Testis (tissue), 3 donors: ENCODE data around the gene CD177. TPM values are rescaled to one million over a fixed set of nuclear protein-coding genes. Genes with fewer than 3 reads are reported as not detected.

Experiments
- DNase-seq: peaks from one replicate; pipeline ENCODE4 v3.0.0-alpha.2; 2019
- H3K27ac ChIP-seq, 2 donors: fragments of 200-600 bp; sonication (generic); one replicate each; pipeline ENCODE4 v1.5.1; 2019
- H3K27me3 ChIP-seq: fragments of 200-600 bp; sonication (generic); one replicate; pipeline ENCODE4 v1.5.1; 2019
- H3K36me3 ChIP-seq: fragments of 200-600 bp; sonication (generic); one replicate; pipeline ENCODE4 v1.5.1; 2017; ENCODE audit warnings: low read depth; ENCODE audit errors: missing control alignments
- H3K4me1 ChIP-seq: fragments of 200-600 bp; sonication (generic); one replicate; pipeline ENCODE4 v1.5.1; 2019
- H3K4me3 ChIP-seq, 2 donors: fragments of 200-600 bp; sonication (generic); one replicate each; pipeline ENCODE4 v1.5.1; 2017 to 2019
- H3K9me3 ChIP-seq: fragments of 200-600 bp; sonication (generic); one replicate; pipeline ENCODE4 v1.5.1; 2017
- CTCF ChIP-seq, 3 experiments: fragments of 450-650 bp in 2 of 3; fragments of 200-600 bp in 1 of 3; sonication (generic) in 1 of 3; IDR thresholded peaks; one replicate each; pipeline ENCODE4 v1.5.1; 2016 to 2019; ENCODE audit warnings: antibody characterized with exemption in 3 of 3, mild to moderate bottlenecking in 2 of 3, moderate library complexity in 1 of 3
- POLR2A ChIP-seq: fragments of 450-650 bp; IDR thresholded peaks from one replicate; pipeline ENCODE4 v1.6.1; 2017; ENCODE audit warnings: antibody characterized with exemption, mild to moderate bottlenecking, moderate library complexity
- WGBS, 2 donors: methylation state at CpG; one replicate each; pipeline ENCODE4 v1.1.5; 2018; 5-methylcytosine and 5-hydroxymethylcytosine counted together
- intact Hi-C: fragments of 100-400 bp; cut with DNase I; formaldehyde crosslinking; loops from one replicate; pipeline ENCODE4 v1.15.1; 2023; ENCODE audit warnings: low total_unique reads
- polyA plus RNA-seq: library from polyadenylated mRNA; stranded (reverse); fragments of 350-450 nt; fragmentation: Illumina TruSeq; extraction: RNeasy Lipid Tissue Mini Kit (QIAGEN cat#74804); gene quantifications from one replicate; pipeline ENCODE4 v1.2.3, GENCODE V29; 2014; ENCODE audit warnings: low read depth, low replicate concordance; ENCODE audit not compliant: insufficient read depth
- total RNA-seq, 2 donors: library from RNA; depleted of rRNA; stranded (reverse); fragments of >200 nt; gene quantifications; one replicate each; pipeline ENCODE4 v1.2.3, GENCODE V29; 2016

CD177 gene
- total and polyA plus RNA-seq, 3 donors from 2014 or later, result 0.39 to 0.74 (median 0.57) TPM

- intact Hi-C loops, result no loop called here
- no peaks in the 10 kb centered on the region for H3K36me3 ChIP-seq
- H3K9me3 ChIP-seq, result no peaks in the 10 kb centered on the region
- DNase-seq, result no peak
- no peak overlapping the region for H3K4me3 ChIP-seq
- no peaks in the 10 kb centered on the region for H3K27me3 ChIP-seq
- H3K4me1 ChIP-seq, result no peaks in the 10 kb centered on the region
- TF ChIP-seq CTCF (IDR thresholded peaks at IDR 0.05) (no peak), POLR2A (no peak)
- no peak overlapping the region for H3K27ac ChIP-seq
- 80 to 94% methylated on average over 1 of the region's 1 CpG for WGBS, 2 donors
These were observed 55.9 kb downstream of the CD177 start for GRCh38 chr19:43409415-43409814.

- Histone ChIP-seq H3K36me3 (no peaks in the 10 kb centered on the region), H3K9me3 (no peaks in the 10 kb centered on the region), H3K4me1 (no peaks in the 10 kb centered on the region), H3K27ac (no peak overlapping the region), H3K27me3 (no peaks in the 10 kb centered on the region), H3K4me3 (no peak overlapping the region)
- no peak for DNase-seq
- intact Hi-C loops, result no loop called here
- 80 to 90% methylated on average over 6 of the region's 6 CpGs for WGBS, 2 donors
- TF ChIP-seq CTCF (IDR thresholded peaks at IDR 0.05) (no peak), POLR2A (no peak)
These were observed 59.0 kb downstream of the CD177 start for GRCh38 chr19:43412441-43412840.

Other genes with a start within 250 kb of the CD177 start
- not detected for gene PSG5, start 167.2 kb upstream of the CD177 start, total RNA-seq
- gene PSG5, start 167.2 kb upstream of the CD177 start, polyA plus RNA-seq, result not detected
- gene PSG4, start 148.0 kb upstream of the CD177 start, total RNA-seq, result under 1 TPM in 1 of 2 donors, not detected in 1; 0.25 TPM
- not detected for gene PSG4, start 148.0 kb upstream of the CD177 start, polyA plus RNA-seq
- gene PSG9, start 84.2 kb upstream of the CD177 start, total RNA-seq, result under 1 TPM in 1 of 2 donors, not detected in 1; 0.12 TPM
- not detected for gene PSG9, start 84.2 kb upstream of the CD177 start, polyA plus RNA-seq
- 10 to 100 TPM; 73.1 to 93.3 TPM for gene TEX101, start 61.2 kb downstream of the CD177 start, total RNA-seq
- gene TEX101, start 61.2 kb downstream of the CD177 start, polyA plus RNA-seq, result 231 TPM
- 1 to 10 TPM in 1 of 2 donors, under 1 TPM in 1; 0.71 to 1.2 TPM for gene LYPD3, start 111.9 kb downstream of the CD177 start, total RNA-seq
- 1.3 TPM for gene LYPD3, start 111.9 kb downstream of the CD177 start, polyA plus RNA-seq
- 10 to 100 TPM; 27.1 to 28.3 TPM for gene PHLDB3, start 151.1 kb downstream of the CD177 start, total RNA-seq
- 62.2 TPM for gene PHLDB3, start 151.1 kb downstream of the CD177 start, polyA plus RNA-seq
- 10 to 100 TPM; 11.2 to 11.5 TPM for gene ETHE1, start 173.5 kb downstream of the CD177 start, total RNA-seq
- gene ETHE1, start 173.5 kb downstream of the CD177 start, polyA plus RNA-seq, result 13.1 TPM
- gene ZNF575, start 179.5 kb downstream of the CD177 start, total RNA-seq, result 1 to 10 TPM; 1.1 to 1.7 TPM
- 2.4 TPM for gene ZNF575, start 179.5 kb downstream of the CD177 start, polyA plus RNA-seq
- gene XRCC1, start 221.8 kb downstream of the CD177 start, total RNA-seq, result 10 to 100 TPM; 40.6 to 44.8 TPM
- 49.1 TPM for gene XRCC1, start 221.8 kb downstream of the CD177 start, polyA plus RNA-seq
- 1 to 10 TPM; 5.8 to 5.9 TPM for gene PINLYP, start 222.1 kb downstream of the CD177 start, total RNA-seq
- 9.9 TPM for gene PINLYP, start 222.1 kb downstream of the CD177 start, polyA plus RNA-seq
- gene IRGQ, start 242.4 kb downstream of the CD177 start, total RNA-seq, result 10 to 100 TPM; 26.4 to 29.0 TPM
- 6.0 TPM for gene IRGQ, start 242.4 kb downstream of the CD177 start, polyA plus RNA-seq
- 10 to 100 TPM; 14.6 to 17.9 TPM for gene ZNF576, start 242.9 kb downstream of the CD177 start, total RNA-seq
- gene ZNF576, start 242.9 kb downstream of the CD177 start, polyA plus RNA-seq, result 23.1 TPM